CD4-positive, alpha-beta T cell treated with Interleukin-12 subunit alpha and Interleukin-12 subunit beta, for 1 hour (primary cell): ENCODE measurements around the gene ACER1.
"Not testable (repeated sequence)": the region's sequence is repeated elsewhere in the genome, so short reads cannot be mapped to it uniquely, and the experiment has no call there.

Source experiments
- DNase-seq: peaks from one replicate; pipeline ENCODE4 v3.0.0-alpha.2; 2020

The ACER1 gene

GRCh38 chr19:6333439-6333838 is at the start of gene ACER1:
Gene ACER1 (minus strand): TSS chr19:6333612. CDS start chr19:6333551, 61 bp downstream.
- no peak for DNase-seq

- no peak for DNase-seq
Measured at GRCh38 chr19:6383188-6383587, 49.8 kb upstream of the ACER1 start.

GRCh38 chr19:6381030-6381750 is 47.8 kb upstream of the ACER1 start:
- no peak for DNase-seq

- no peak for DNase-seq
Measured at GRCh38 chr19:6379744-6380143, 46.3 kb upstream of the ACER1 start.

GRCh38 chr19:6378486-6378885 is 45.1 kb upstream of the ACER1 start:
- DNase-seq: no peak

GRCh38 chr19:6378041-6378440 is 44.6 kb upstream of the ACER1 start:
- DNase-seq: no peak

- DNase-seq: no peak
Measured at GRCh38 chr19:6376512-6377190, 43.2 kb upstream of the ACER1 start.

- no peak for DNase-seq
Measured at GRCh38 chr19:6375411-6376010, 42.1 kb upstream of the ACER1 start, which contains the start of gene PSPN. Gene PSPN (minus strand): TSS chr19:6375933. CDS start chr19:6375849, 84 bp downstream.

GRCh38 chr19:6374711-6375410 is 41.4 kb upstream of the ACER1 start:
- no peak for DNase-seq

- no peak for DNase-seq
Measured at GRCh38 chr19:6374161-6374709, 40.8 kb upstream of the ACER1 start.

- no peak for DNase-seq
Measured at GRCh38 chr19:6373813-6374108, 40.3 kb upstream of the ACER1 start.

- peak; percentile 99 for DNase-seq
Measured at GRCh38 chr19:6373096-6373812, 39.8 kb upstream of the ACER1 start.

GRCh38 chr19:6372594-6373095 is 39.2 kb upstream of the ACER1 start, which contains the start of gene ALKBH7:
Gene ALKBH7 (plus strand): TSS chr19:6372794. CDS start chr19:6372821, 27 bp downstream.
- peak; percentile 99 for DNase-seq

GRCh38 chr19:6364353-6364752 is 30.9 kb upstream of the ACER1 start:
- no peak for DNase-seq

- DNase-seq: peak; percentile 60
Measured at GRCh38 chr19:6362351-6362801, 29.0 kb upstream of the ACER1 start.

GRCh38 chr19:6362027-6362350 is 28.6 kb upstream of the ACER1 start:
- DNase-seq: no peak

- DNase-seq: not testable (repeated sequence)
Measured at GRCh38 chr19:6360857-6361216, 27.4 kb upstream of the ACER1 start.

- not testable (repeated sequence) for DNase-seq
Measured at GRCh38 chr19:6360445-6360844, 27.0 kb upstream of the ACER1 start.

GRCh38 chr19:6359568-6360341 is 26.3 kb upstream of the ACER1 start:
- DNase-seq: no peak

- DNase-seq: no peak
Measured at GRCh38 chr19:6358003-6358402, 24.6 kb upstream of the ACER1 start.

- no peak for DNase-seq
Measured at GRCh38 chr19:6357174-6357573, 23.8 kb upstream of the ACER1 start.
